H1 (cell line): Measurements from ENCODE around the gene KCNA2. TPM values are rescaled to one million over a fixed set of nuclear protein-coding genes. Genes with fewer than 3 reads are reported as not detected.

Experiments used
- CTCF ChIA-PET: fragments of 300-600 bp; sonication (Branson Sonifier 250); formaldehyde crosslinking; loops from one replicate; lab custom pipeline; 2021; ENCODE audit not compliant: partially characterized antibody; lab: Charles Lee
- POLR2A ChIA-PET: fragments of 300-600 bp; sonication (Branson Sonifier 250); formaldehyde crosslinking; loops from one replicate; lab custom pipeline; 2021; ENCODE audit warnings: inconsistent platforms; ENCODE audit not compliant: partially characterized antibody; lab: Charles Lee
- DNase-seq, 2 experiments: peaks; one replicate each; pipeline versions ENCODE4 v3.0.0 to v3.0.0-alpha.2; 2010 to 2022; ENCODE audit warnings: low spot score in 2 of 2, low read depth in 1 of 2, mixed read lengths in 1 of 2
- FAIRE-seq: peaks from 2 replicates; lab custom pipeline; 2011; peaks lifted over from hg19 to GRCh38; lab: Jason Lieb, UNC
- H2AFZ ChIP-seq: 2 replicates; pipeline ENCODE4 v1.8.1; 2012; ENCODE audit warnings: low read length, inconsistent platforms
- H2AK5ac ChIP-seq: 2 replicates; pipeline ENCODE4 v1.6.1; 2013; ENCODE audit warnings: low read depth, low read length
- H2BK120ac ChIP-seq: replicated peaks from 2 replicates; pipeline ENCODE3; 2013; ENCODE audit warnings: low read depth, low read length, inconsistent platforms
- H2BK12ac ChIP-seq: 2 replicates; pipeline ENCODE4 v1.6.1; 2013; ENCODE audit warnings: low read depth, low read length
- H2BK15ac ChIP-seq: 2 replicates; pipeline ENCODE4 v1.6.1; 2013; ENCODE audit warnings: low read length
- H2BK20ac ChIP-seq: 2 replicates; pipeline ENCODE4 v1.6.1; 2013; ENCODE audit warnings: low read length
- H2BK5ac ChIP-seq: 2 replicates; pipeline ENCODE4 v1.6.1; 2013; ENCODE audit warnings: low read depth, low read length
- H3K14ac ChIP-seq: 2 replicates; pipeline ENCODE4 v1.6.1; 2013; ENCODE audit warnings: inconsistent platforms; ENCODE audit not compliant: insufficient read length
- H3K18ac ChIP-seq: 2 replicates; pipeline ENCODE4 v1.6.1; 2013; ENCODE audit warnings: low read length; ENCODE audit errors: extremely low read depth
- H3K23ac ChIP-seq: 2 replicates; pipeline ENCODE4 v1.6.1; 2013; ENCODE audit warnings: inconsistent platforms; ENCODE audit not compliant: insufficient read length
- H3K23me2 ChIP-seq: 2 replicates; pipeline ENCODE4 v1.6.1; 2013; ENCODE audit warnings: low read depth, low read length
- H3K27ac ChIP-seq: 2 replicates; pipeline ENCODE4 v1.6.1; 2011; ENCODE audit warnings: low read depth, low read length, inconsistent platforms
- H3K27me3 ChIP-seq, 4 experiments: replicated peaks in 1 of 4; 1 replicate in 1 of 4; 2 replicates in 3 of 4; pipeline versions ENCODE4 v1.6.1 to v1.8.1; 2011 to 2013; ENCODE audit warnings: low read length in 3 of 4, mild to moderate bottlenecking in 3 of 4, inconsistent platforms in 2 of 4, mixed read lengths in 2 of 4, moderate library complexity in 1 of 4; ENCODE audit not compliant: control insufficient read depth in 3 of 4, insufficient read depth in 3 of 4; ENCODE audit errors: extremely low read depth in 1 of 4
- H3K36me3 ChIP-seq, 4 experiments: 2 replicates each; pipeline versions ENCODE4 v1.6.1 to v1.8.1; 2011 to 2013; ENCODE audit warnings: mild to moderate bottlenecking in 4 of 4, low read length in 3 of 4, moderate library complexity in 2 of 4, control low read depth in 1 of 4, inconsistent platforms in 1 of 4; ENCODE audit not compliant: insufficient read depth in 4 of 4, control insufficient read depth in 2 of 4
- H3K4ac ChIP-seq: replicated peaks from 2 replicates; pipeline ENCODE3; 2013; ENCODE audit warnings: low read length, low read depth, mixed read lengths, inconsistent platforms; ENCODE audit not compliant: insufficient read length
- H3K4me1 ChIP-seq, 4 experiments: replicated peaks in 1 of 4; 1 replicate in 1 of 4; 2 replicates in 3 of 4; pipeline versions ENCODE4 v1.6.1 to v1.8.1; 2011 to 2013; ENCODE audit warnings: low read length in 3 of 4, inconsistent platforms in 2 of 4, mixed read lengths in 1 of 4; ENCODE audit not compliant: insufficient read depth in 4 of 4, control insufficient read depth in 3 of 4
- H3K4me2 ChIP-seq, 2 experiments: 2 replicates each; pipeline versions ENCODE4 v1.6.1 to v1.8.1; 2011 to 2013; ENCODE audit warnings: low read depth in 2 of 2, low read length in 2 of 2, control low read depth in 1 of 2, inconsistent platforms in 1 of 2, mild to moderate bottlenecking in 1 of 2; ENCODE audit not compliant: insufficient read depth in 1 of 2
- H3K4me3 ChIP-seq, 4 experiments: fragments of 200-600, 300-600 bp in 1 of 4; sonication (generic), shearing (Covaris generic), sonication (Bioruptor Twin) in 1 of 4; 2 replicates each; pipeline versions ENCODE4 v1.5.1 to v1.8.1; 2011 to 2016; ENCODE audit warnings: low read length in 4 of 4, low read depth in 3 of 4, control low read depth in 2 of 4, inconsistent platforms in 2 of 4, mild to moderate bottlenecking in 2 of 4, mixed read lengths in 1 of 4, moderate library complexity in 1 of 4; ENCODE audit not compliant: insufficient read depth in 2 of 4; ENCODE audit errors: extremely low read depth in 1 of 4
- H3K56ac ChIP-seq: replicated peaks from 2 replicates; pipeline ENCODE3; 2013; ENCODE audit warnings: low read depth, mild to moderate bottlenecking, mixed read lengths, low read length, inconsistent platforms; ENCODE audit not compliant: insufficient read length
- H3K79me1 ChIP-seq: 2 replicates; pipeline ENCODE4 v1.6.1; 2013; ENCODE audit warnings: low read depth, low read length, control low read depth
- H3K79me2 ChIP-seq, 2 experiments: 2 replicates each; pipeline versions ENCODE4 v1.6.1 to v1.8.1; 2012 to 2013; ENCODE audit warnings: low read length in 2 of 2, mild to moderate bottlenecking in 2 of 2, inconsistent platforms in 1 of 2; ENCODE audit not compliant: insufficient read depth in 2 of 2, control insufficient read depth in 1 of 2
- H3K9ac ChIP-seq, 4 experiments: replicated peaks in 1 of 4; 1 replicate in 1 of 4; 2 replicates in 3 of 4; pipeline versions ENCODE4 v1.6.1 to v1.8.1; 2011 to 2013; ENCODE audit warnings: low read depth in 3 of 4, low read length in 3 of 4, control low read depth in 2 of 4, mild to moderate bottlenecking in 2 of 4, moderate library complexity in 2 of 4, inconsistent platforms in 1 of 4; ENCODE audit errors: extremely low read depth in 1 of 4
- H3K9me3 ChIP-seq, 2 experiments: 2 replicates each; pipeline versions ENCODE4 v1.6.1 to v1.8.1; 2012 to 2013; ENCODE audit warnings: mild to moderate bottlenecking in 2 of 2, moderate library complexity in 2 of 2, control low read depth in 1 of 2, inconsistent platforms in 1 of 2, low read depth in 1 of 2, low read length in 1 of 2, mixed read lengths in 1 of 2; ENCODE audit not compliant: insufficient read depth in 2 of 2
- H4K20me1 ChIP-seq, 2 experiments: replicated peaks in 1 of 2; 2 replicates each; pipeline versions ENCODE3 to v1.8.1; 2011 to 2013; ENCODE audit warnings: inconsistent platforms in 2 of 2, low read length in 2 of 2, mild to moderate bottlenecking in 1 of 2; ENCODE audit not compliant: insufficient read depth in 2 of 2, control insufficient read depth in 1 of 2
- H4K5ac ChIP-seq: 2 replicates; pipeline ENCODE4 v1.6.1; 2013; ENCODE audit warnings: low read length, low read depth, mixed read lengths, inconsistent platforms; ENCODE audit not compliant: insufficient read length
- H4K8ac ChIP-seq: 2 replicates; pipeline ENCODE4 v1.8.0; 2013; ENCODE audit warnings: mild to moderate bottlenecking, moderate library complexity, low read length, inconsistent platforms; ENCODE audit not compliant: insufficient read depth; ENCODE audit errors: extremely low read depth
- H4K91ac ChIP-seq: replicated peaks from 2 replicates; pipeline ENCODE3; 2013; ENCODE audit warnings: low read length, mixed read lengths, inconsistent platforms; ENCODE audit not compliant: insufficient read length
- CREB1 ChIP-seq: IDR thresholded peaks from 2 replicates; pipeline ENCODE4 v1.6.1; 2012; ENCODE audit warnings: inconsistent platforms
- EP300 ChIP-seq, 2 experiments: IDR thresholded peaks; 1 replicate in 1 of 2; 2 replicates in 1 of 2; pipeline ENCODE4 v1.6.1; 2011 to 2012; ENCODE audit warnings: low read depth in 2 of 2, low read length in 2 of 2, mild to moderate bottlenecking in 2 of 2, borderline replicate concordance in 1 of 2, inconsistent platforms in 1 of 2, moderate library complexity in 1 of 2
- EZH2 ChIP-seq: fragments of 200-600 bp; sonication (generic); IDR thresholded peaks from 2 replicates; pipeline ENCODE4 v1.7.1; 2012; ENCODE audit warnings: low read depth, mild to moderate bottlenecking, moderate library complexity, low read length, inconsistent platforms; ENCODE audit not compliant: severe bottlenecking
- GABPA ChIP-seq: IDR thresholded peaks from 2 replicates; pipeline ENCODE4 v1.6.1; 2011; ENCODE audit warnings: mild to moderate bottlenecking, low read length, moderate library complexity, borderline replicate concordance; ENCODE audit not compliant: insufficient read depth
- JUN ChIP-seq: IDR thresholded peaks from 2 replicates; pipeline ENCODE4 v1.6.1; 2011; ENCODE audit warnings: low read depth, mild to moderate bottlenecking, improper control_type of control experiment, low read length
- KDM1A ChIP-seq: fragments of 200-600, 300-600 bp; sonication (generic); IDR thresholded peaks from 2 replicates; pipeline ENCODE4 v1.7.1; 2016; ENCODE audit warnings: mild to moderate bottlenecking, low read length, borderline replicate concordance
- KDM4A ChIP-seq: IDR thresholded peaks from one replicate; pipeline ENCODE4 v1.7.1; 2012; ENCODE audit warnings: low read depth, mild to moderate bottlenecking, moderate library complexity, low read length, inconsistent platforms; ENCODE audit not compliant: severe bottlenecking
- MAFK ChIP-seq: IDR thresholded peaks from 2 replicates; pipeline ENCODE4 v1.6.1; 2012; ENCODE audit warnings: low read depth, mild to moderate bottlenecking, improper control_type of control experiment, low read length
- RXRA ChIP-seq: IDR thresholded peaks from 2 replicates; pipeline ENCODE4 v1.6.1; 2011; ENCODE audit warnings: low read depth, mild to moderate bottlenecking, low read length, moderate library complexity; ENCODE audit not compliant: insufficient read depth
- TEAD4 ChIP-seq: IDR thresholded peaks from 2 replicates; pipeline ENCODE4 v1.6.1; 2012; ENCODE audit warnings: low read depth, low read length, inconsistent platforms, mixed read lengths
- WGBS, 2 experiments: shearing (Covaris generic) in 1 of 2; methylation state at CpG; one replicate each; pipeline versions ENCODE4 v1.1.6 to v1.1.7; 2013 to 2015; ENCODE audit warnings: low lambda C conversion rate in 2 of 2, mixed read lengths in 2 of 2, inconsistent platforms in 1 of 2, low coverage in 1 of 2, missing lambda C conversion rate in 1 of 2; ENCODE audit not compliant: insufficient replicate concordance in 2 of 2, insufficient coverage in 1 of 2, insufficient read length in 1 of 2; ENCODE audit errors: extremely low coverage in 1 of 2, missing lambda C conversion rate in 1 of 2; 5-methylcytosine and 5-hydroxymethylcytosine counted together
- polyA plus RNA-seq, 7 experiments: library from polyadenylated mRNA; depleted of rRNA in 3 of 7; stranded (reverse) in 5 of 7; unstranded in 2 of 7; fragments of >200 nt in 5 of 7; fragments of 200-250 nt in 2 of 7; gene quantifications; 1 replicate in 5 of 7; 2 replicates in 1 of 7; 4 replicates in 1 of 7; pipeline versions ENCODE4 v1.2.1 to v1.2.3, GENCODE V29; 2011 to 2013; ENCODE audit warnings: missing spikeins in 2 of 7, mixed read lengths in 2 of 7
- total RNA-seq: library from RNA; stranded (reverse); fragmentation: NEBNext Ultra II Directional; extraction: Animal tissue kit (Norgen Biotek cat#: 25700); gene quantifications from 2 replicates; pipeline ENCODE4 v1.2.1, GENCODE V29; 2021
- TF ChIP-seq, protein P1 (sequence below), 3 experiments: IDR thresholded peaks; 1 replicate in 2 of 3; 2 replicates in 1 of 3; pipeline versions ENCODE4 v1.5.1 to v1.6.1; 2011; ENCODE audit warnings: low read length in 3 of 3, mild to moderate bottlenecking in 3 of 3, inconsistent platforms in 2 of 3, low read depth in 1 of 3, moderate library complexity in 1 of 3; ENCODE audit not compliant: insufficient read depth in 1 of 3; ENCODE audit errors: control extremely low read depth in 1 of 3

The KCNA2 gene
- total and polyA plus RNA-seq, 2 of the 8 experiments (the other 6 are each of a cell fraction or from before 2014, with no cell fraction given): 0.26 to 0.78 TPM

DNA sequence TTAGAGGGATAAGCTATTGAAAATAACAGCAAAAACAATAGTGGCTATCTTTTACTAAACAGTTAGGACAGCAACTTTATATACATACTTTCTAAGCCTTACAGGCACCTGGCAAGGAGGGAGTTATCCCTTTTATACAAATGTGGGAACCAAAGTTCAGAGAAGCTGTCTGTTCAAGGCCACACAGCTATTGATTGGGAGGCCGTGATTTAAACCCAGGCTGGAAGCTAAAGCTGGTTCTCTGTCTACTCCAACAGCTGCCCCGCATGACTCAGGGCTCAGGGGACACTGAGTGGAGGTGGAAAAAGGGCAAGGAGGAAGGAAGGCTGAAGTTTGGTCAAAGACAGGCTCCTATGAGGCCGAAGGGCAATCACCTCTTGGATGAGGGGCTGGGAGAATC is 26.7 kb downstream of the KCNA2 start:
- H3K4me2 ChIP-seq: no peak overlapping the region
- no peak overlapping the region for H2BK120ac ChIP-seq
- peaks cover 0 to 2% of the 10 kb centered on the region in 2 experiments for H4K20me1 ChIP-seq
- FAIRE-seq (no peak), DNase-seq (no peak)
- H3K27me3 ChIP-seq: peaks cover 4 to 42% (median 28%) of the 10 kb centered on the region in 4 experiments
- H2AFZ ChIP-seq: no peak overlapping the region
- H3K4me1 ChIP-seq: no peaks in the 10 kb centered on the region
- H4K91ac ChIP-seq: no peak overlapping the region
- no peak overlapping the region for H2BK15ac ChIP-seq
- no peak overlapping the region for H4K8ac ChIP-seq
- H3K18ac ChIP-seq: no peak overlapping the region
- H2BK5ac ChIP-seq: no peak overlapping the region
- H3K79me1 ChIP-seq: no peaks in the 10 kb centered on the region
- CTCF ChIA-PET: interaction anchor here (1.9 kb wide), 1 partner anchor 27 kb away, joined by 6 read pairs; the partner anchor contains the start of gene KCNA2
- H2AK5ac ChIP-seq: no peak overlapping the region
- H2BK12ac ChIP-seq: no peak overlapping the region
- TF ChIP-seq KDM4A (no peak), EP300 (IDR thresholded peaks at IDR 0.05; ENCODE audit: borderline replicate concordance in 1 of 2, low read depth in 2 of 2, low read length in 2 of 2) (no peak), JUN (no peak), GABPA (no peak), KDM1A (no peak), RXRA (no peak), TEAD4 (no peak), CREB1 (no peak), MAFK (no peak), EZH2 (no peak)
- TF ChIP-seq, protein P1, sequence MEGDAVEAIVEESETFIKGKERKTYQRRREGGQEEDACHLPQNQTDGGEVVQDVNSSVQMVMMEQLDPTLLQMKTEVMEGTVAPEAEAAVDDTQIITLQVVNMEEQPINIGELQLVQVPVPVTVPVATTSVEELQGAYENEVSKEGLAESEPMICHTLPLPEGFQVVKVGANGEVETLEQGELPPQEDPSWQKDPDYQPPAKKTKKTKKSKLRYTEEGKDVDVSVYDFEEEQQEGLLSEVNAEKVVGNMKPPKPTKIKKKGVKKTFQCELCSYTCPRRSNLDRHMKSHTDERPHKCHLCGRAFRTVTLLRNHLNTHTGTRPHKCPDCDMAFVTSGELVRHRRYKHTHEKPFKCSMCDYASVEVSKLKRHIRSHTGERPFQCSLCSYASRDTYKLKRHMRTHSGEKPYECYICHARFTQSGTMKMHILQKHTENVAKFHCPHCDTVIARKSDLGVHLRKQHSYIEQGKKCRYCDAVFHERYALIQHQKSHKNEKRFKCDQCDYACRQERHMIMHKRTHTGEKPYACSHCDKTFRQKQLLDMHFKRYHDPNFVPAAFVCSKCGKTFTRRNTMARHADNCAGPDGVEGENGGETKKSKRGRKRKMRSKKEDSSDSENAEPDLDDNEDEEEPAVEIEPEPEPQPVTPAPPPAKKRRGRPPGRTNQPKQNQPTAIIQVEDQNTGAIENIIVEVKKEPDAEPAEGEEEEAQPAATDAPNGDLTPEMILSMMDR (IDR thresholded peaks at IDR 0.05; ENCODE audit: control extremely low read depth in 1 of 3, insufficient read depth in 1 of 3, low read depth in 1 of 3, low read length in 3 of 3): no peak
- no peak overlapping the region for H3K23ac ChIP-seq
- no peak overlapping the region for H3K27ac ChIP-seq
- H2BK20ac ChIP-seq: no peak overlapping the region
- H3K9me3 ChIP-seq: no peaks in the 10 kb centered on the region
- H3K56ac ChIP-seq: no peak overlapping the region
- 93% methylated on average over 3 of the region's 3 CpGs; no CpG with 5 or more reads in 1 of the 2 experiments for WGBS, 2 experiments
- no peak overlapping the region for H3K4me3 ChIP-seq
- H3K9ac ChIP-seq: no peak overlapping the region
- H4K5ac ChIP-seq: no peak overlapping the region
- H3K79me2 ChIP-seq: no peaks in the 10 kb centered on the region
- H3K14ac ChIP-seq: no peak overlapping the region
- no peak overlapping the region for H3K4ac ChIP-seq
- POLR2A ChIA-PET: no interaction called here
- no peaks in the 10 kb centered on the region for H3K36me3 ChIP-seq
- no peaks in the 10 kb centered on the region; the same call in 1 of the 2 replicates for H3K23me2 ChIP-seq
